C4-2B (cell line): ENCODE results near the gene SHKBP1.

Experiments
- CTCF ChIP-seq: fragments of 450-650 bp; conservative IDR thresholded peaks from 2 replicates; pipeline ENCODE4 v1.5.1; 2017; ENCODE audit warnings: mild to moderate bottlenecking
- ZFX ChIP-seq: fragments of 450-650 bp; IDR thresholded peaks from 2 replicates; pipeline ENCODE4 v1.6.1; 2017

GRCh38 chr19:40550951-40551350 is 25.7 kb upstream of the SHKBP1 start:
- TF ChIP-seq CTCF (no peak), ZFX (no peak)
